ENCODE measurements around the gene TUBB1. TPM values are rescaled to one million over a fixed set of nuclear protein-coding genes. Genes with fewer than 3 reads are reported as not detected.

Gene TUBB1
- total and polyA plus RNA-seq, 2 of the 4 experiments (the other 2 are of a cell fraction), result not detected

GRCh38 chr20:58990651-58991445, 28.4 kb upstream of the TUBB1 start (continued):
- no peak for TF ChIP-seq RFX5 (IDR thresholded peaks at IDR 0.05; ENCODE audit: low read depth, low read length)

- Histone ChIP-seq H3K23ac (ENCODE audit: low read depth, low read length) (no peak overlapping the region), H2BK15ac (ENCODE audit: low read depth, low read length) (no peak overlapping the region), H3K4ac (ENCODE audit: low read depth, low read length) (no peak overlapping the region), H3K9me3 (ENCODE audit: control insufficient read depth, insufficient read depth, low read length) (no peaks in the 10 kb centered on the region), H3K79me1 (ENCODE audit: low read depth in 1 of 2, low read length in 2 of 2) (peaks cover 26 to 56% of the 10 kb centered on the region in 2 experiments), H3K4me2 (ENCODE audit: low read depth, low read length) (peak overlapping the region; percentile 58; the same call in 1 of the 2 replicates), H3K27ac (ENCODE audit: insufficient read depth, low read length) (peak overlapping the region; percentile 10; the same call in 1 of the 2 replicates), H3K9ac (ENCODE audit: low read depth, low read length) (no peak overlapping the region), H2AK5ac (ENCODE audit: low read depth, low read length) (no peak overlapping the region), H3K18ac (ENCODE audit: low read depth, low read length) (no peak overlapping the region), H2BK120ac (ENCODE audit: low read depth, low read length) (no peak overlapping the region), H3K14ac (replicated peaks; ENCODE audit: low read depth, low read length) (no peak overlapping the region), H4K91ac (ENCODE audit: insufficient read depth, low read depth, low read length) (no peak overlapping the region), H4K8ac (ENCODE audit: low read depth in 2 of 2, low read length in 2 of 2) (no peak overlapping the region), H2AFZ (replicated peaks; ENCODE audit: low read length, poor library complexity) (no peak overlapping the region), H2AK9ac (replicated peaks; ENCODE audit: low read depth, low read length, poor library complexity) (no peak overlapping the region), H2BK5ac (ENCODE audit: low read depth, low read length, poor library complexity, severe bottlenecking) (no peak overlapping the region), H3K36me3 (ENCODE audit: control insufficient read depth, insufficient read depth, low read length) (peaks cover 70% of the 10 kb centered on the region), H3K4me1 (ENCODE audit: control insufficient read depth, insufficient read depth, low read length) (peaks cover 6% of the 10 kb centered on the region; the same call in 1 of the 2 replicates), H3K9me1 (ENCODE audit: insufficient read depth, low read length) (peaks cover 21% of the 10 kb centered on the region), H3K4me3 (ENCODE audit: insufficient read depth, low read depth, low read length) (no peak overlapping the region), H3K56ac (ENCODE audit: extremely low read depth, insufficient read depth, low read length) (no peak overlapping the region), H4K20me1 (ENCODE audit: insufficient read depth, low read length) (peaks cover 15% of the 10 kb centered on the region), H3K27me3 (ENCODE audit: control insufficient read depth, insufficient read depth, low read length) (no peaks in the 10 kb centered on the region), H4K5ac (ENCODE audit: low read depth, low read length) (no peak overlapping the region), H2BK20ac (ENCODE audit: low read depth, low read length) (no peak overlapping the region)
- in situ Hi-C loops (cut with MboI; ENCODE audit: low sequenced_read_pairs), result no loop called here
- ChIA-PET CTCF (interaction anchor here (0.9 to 1.3 kb wide), 2 partner anchors 10 to 28 kb away, joined by 3 to 4 read pairs; partner anchors contain the start of gene NELFCD), POLR2A (ENCODE audit: unreplicated experiment) (interaction anchor here (0.8 kb wide), 1 partner anchor 37 kb away, joined by 3 read pairs; no protein-coding TSS in a partner anchor)
- BruUV-seq (replicated peaks), result no TSS peak
- ATAC-seq (ENCODE audit: low read depth) (no peak; the same call in 1 of the 2 replicates), DNase-seq (peak; percentile 6)
- dilution Hi-C loops (cut with HindIII; ENCODE audit: low sequenced_read_pairs, unreplicated experiment), result no loop called here
- 86% methylated on average over 7 of the region's 9 CpGs; no CpG with 5 or more reads in 1 of the 2 experiments for WGBS, 2 experiments (ENCODE audit: extremely low coverage in 2 of 2, insufficient read length in 1 of 2)
- TF ChIP-seq BHLHE40 (IDR thresholded peaks at IDR 0.05; ENCODE audit: low read depth, low read length) (no peak), CEBPB (IDR thresholded peaks at IDR 0.05; ENCODE audit: low read depth, low read length) (no peak), FOS (IDR thresholded peaks at IDR 0.05; ENCODE audit: low read depth, low read length) (no peak), USF2 (IDR thresholded peaks at IDR 0.05; ENCODE audit: low read depth, low read length) (no peak), CHD1 (IDR thresholded peaks at IDR 0.05; ENCODE audit: low read depth, low read length) (no peak), RFX5 (IDR thresholded peaks at IDR 0.05; ENCODE audit: low read depth, low read length) (no peak), ELK1 (IDR thresholded peaks at IDR 0.05; ENCODE audit: borderline replicate concordance, low read depth, low read length) (no peak)
- intact Hi-C loops (cut with micrococcal nuclease), result no loop called here
Observed at GRCh38 chr20:58991715-58992114, 27.5 kb upstream of the TUBB1 start.

Data from IMR-90 (cell line).